Measurements from ENCODE around the gene SCMH1.

The SCMH1 gene

DNA sequence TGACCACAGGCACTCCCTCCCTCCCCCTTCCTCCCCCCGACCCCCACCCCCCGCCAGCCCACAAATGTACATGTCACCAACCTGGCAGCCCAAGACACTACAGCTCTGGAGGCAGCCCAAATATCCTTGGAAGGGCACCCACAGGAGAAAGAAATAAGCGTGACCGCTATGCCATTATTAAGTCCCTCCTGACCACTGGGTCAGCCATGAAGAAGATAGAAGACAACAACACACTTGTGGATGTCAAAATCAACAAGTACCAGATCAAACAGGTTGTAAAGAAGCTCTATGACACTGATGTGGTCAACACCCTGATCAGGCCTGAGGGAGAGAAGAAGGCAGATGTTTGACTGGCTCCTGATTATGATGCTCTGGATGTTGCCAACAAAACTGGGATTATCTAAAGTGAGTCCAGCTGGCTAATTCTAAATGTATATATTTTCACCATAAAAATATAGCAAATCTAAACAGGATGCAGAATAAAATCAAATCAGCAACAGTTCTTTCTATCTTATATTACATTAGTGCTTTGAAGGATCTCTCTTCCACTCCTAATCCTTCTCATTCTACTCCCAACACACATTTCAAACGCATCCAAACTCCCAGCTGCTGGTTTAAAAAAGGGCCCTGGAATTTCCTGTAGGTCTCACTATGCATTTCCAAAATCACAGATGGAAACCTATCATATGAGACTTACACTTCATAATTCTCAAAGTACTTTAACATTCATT, 143.2 kb downstream of the SCMH1 start:
- DNase-seq: no peak

DNA sequence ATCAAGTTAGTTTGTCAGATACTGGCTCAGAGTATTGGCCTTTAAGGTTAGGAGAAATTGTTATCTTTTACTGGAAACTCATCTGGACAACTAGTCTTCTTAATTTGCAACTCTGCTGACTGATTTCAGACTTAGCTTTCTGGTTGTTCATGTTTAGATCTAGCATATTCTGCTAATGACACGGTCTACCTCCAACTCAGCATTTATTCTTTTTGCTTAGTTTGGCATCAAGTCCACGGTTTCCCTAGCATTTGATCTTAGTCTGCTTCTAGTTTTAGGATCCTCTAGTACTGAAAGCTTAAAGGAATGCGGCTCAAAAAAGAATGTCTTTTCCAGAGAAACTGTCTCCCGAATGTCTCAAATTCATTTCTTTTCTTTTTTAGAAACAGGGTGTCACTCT, 145.0 kb downstream of the SCMH1 start:
- no peak for DNase-seq

DNA sequence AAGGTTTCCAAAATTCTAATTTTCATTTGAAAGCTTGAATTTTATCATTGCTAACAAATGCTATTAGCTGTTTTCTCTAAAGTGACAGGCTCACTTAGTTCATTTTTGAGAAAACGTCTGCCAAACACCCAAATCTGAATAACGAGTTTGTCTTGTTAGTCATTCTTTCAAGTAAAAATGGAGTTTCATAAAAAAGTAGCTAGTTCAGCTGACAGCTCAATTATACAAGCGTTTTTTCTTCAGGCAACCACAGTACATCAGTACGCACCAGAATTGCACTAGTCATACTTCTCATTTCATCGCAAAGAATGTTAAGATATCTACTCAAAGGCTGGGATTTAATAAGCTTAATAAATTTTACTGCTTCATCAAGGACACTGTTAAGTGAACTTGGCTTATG, 148.3 kb downstream of the SCMH1 start:
- no peak for DNase-seq

DNA sequence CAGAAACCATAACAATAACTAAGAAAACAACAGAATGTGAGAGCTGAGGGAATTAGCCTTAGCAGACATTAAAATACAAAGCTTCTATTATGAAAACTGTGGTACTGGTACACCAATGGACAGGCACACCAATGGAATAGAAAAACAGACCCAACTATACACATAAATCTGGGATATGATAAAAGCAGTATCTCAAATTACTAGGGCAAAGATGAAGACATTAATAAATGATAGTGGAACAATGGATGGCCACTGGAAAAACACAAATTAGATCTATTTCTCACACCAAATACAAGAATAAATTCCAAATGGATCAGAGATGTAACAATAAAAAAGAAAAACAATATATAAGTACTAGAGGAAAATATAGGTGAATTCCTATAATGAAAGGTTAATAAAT, 155.2 kb downstream of the SCMH1 start:
- DNase-seq: no peak

DNA sequence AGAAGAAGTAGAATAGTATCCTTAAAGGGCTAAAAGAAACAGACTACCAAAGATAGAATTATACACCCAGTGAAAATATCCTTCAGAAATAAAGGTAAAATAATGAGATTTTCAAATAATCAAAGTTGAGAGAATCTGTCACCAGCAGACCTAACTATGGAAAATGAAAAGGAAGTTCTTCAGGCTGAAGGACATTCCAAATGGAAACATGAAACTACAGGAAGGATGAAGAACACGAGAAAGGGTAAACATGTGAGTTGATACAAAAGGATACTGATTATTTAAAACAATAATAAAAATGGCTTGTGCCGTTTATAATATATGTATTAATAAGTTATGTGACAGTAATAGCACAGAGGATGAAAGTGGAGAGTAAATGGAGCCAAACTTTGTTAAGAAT, 163.5 kb downstream of the SCMH1 start:
- no peak for DNase-seq

DNA sequence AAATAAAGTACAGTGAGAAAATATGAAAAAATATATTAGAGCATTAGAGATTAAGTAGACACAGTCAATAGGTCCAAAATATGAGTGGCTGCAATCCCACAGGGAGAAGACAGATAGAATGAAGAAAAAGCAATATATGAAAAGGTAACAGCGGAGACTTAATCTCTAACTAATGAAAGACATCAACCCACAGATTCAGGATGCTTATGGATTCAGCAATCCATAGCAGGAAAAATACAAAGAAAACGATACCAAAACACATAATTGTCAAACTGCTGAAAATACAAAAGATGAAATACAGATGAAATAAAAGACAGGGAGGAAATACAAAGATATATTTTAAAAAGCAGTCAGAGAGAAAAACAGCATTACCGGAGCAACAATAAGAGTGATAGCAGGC, 163.9 kb downstream of the SCMH1 start:
- no peak for DNase-seq

DNA sequence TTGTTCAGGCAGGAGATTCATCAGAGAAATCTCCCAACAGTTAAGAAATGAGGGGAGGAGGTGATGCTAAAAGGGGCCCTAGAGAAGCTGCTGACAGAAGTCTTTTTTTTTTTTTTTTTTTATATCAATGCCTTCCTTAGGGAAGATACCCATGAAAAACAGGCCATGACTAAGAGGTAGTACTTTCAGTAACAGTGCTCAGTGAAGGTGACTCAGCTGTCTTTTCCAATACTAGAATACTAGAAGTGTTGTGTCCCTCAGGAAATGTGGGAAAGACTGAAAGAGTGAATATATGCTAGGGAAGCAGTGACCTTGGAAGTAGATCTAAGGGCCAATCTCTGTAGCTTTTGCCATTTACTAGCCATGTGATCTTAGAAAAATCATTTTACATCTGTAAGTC, 168.1 kb downstream of the SCMH1 start:
- DNase-seq: no peak

DNA sequence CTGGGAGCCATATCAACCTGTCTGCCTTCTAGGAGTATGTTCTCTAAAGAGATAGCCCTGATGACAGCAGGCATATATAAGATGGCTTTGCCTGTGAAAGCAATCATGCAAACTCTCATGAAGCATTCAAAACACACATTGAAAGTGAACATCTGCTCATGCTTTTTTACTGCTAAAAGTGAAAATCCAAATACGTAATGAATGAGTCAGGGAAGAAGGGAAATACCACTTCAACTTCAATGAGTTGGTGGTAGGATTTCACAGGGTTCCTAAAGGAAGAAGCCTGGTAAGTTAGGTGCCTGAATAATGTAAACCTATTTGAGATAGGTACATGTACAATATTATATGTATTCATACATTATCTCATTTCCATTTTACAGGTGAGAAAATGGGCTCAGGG, 170.1 kb downstream of the SCMH1 start:
- no peak for DNase-seq

DNA sequence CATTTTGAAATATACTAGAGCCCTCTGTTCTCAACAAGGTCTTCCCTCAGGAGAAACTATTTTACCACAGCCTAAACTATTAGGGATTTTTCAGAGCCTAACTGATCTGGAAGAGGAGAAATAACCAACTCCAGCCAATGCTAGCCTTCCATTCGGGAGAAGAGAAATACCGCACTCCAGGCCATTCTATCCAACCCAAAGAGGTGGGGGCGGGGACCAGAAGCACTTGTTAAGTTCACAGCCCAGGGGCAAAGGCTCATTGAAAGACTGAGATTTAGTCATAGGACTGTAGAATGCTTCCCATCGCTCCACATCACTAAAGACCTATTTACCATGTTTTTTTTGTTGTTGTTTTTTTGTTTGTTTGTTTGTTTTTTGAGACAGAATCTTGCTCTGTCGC, 185.2 kb downstream of the SCMH1 start:
- no peak for DNase-seq

DNA sequence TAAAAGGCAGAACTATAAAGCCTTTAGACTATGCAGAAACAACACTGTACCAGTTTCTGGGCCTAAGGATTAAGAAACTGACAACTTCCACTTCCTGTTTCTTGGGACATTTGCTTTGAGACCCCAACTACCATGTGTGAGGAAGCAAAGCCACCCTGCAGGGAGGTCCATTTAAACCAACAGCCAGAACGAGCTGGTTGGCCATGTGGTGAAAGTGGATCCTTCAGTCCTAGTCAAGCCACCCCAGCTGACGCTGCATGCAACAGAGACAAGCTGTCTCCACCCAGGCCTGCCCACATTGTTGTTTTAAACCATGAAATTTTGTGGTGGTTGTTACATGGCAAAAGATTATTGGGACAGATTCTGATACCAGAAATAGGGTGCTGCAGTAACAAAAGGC, 188.8 kb downstream of the SCMH1 start:
- DNase-seq: no peak

DNA sequence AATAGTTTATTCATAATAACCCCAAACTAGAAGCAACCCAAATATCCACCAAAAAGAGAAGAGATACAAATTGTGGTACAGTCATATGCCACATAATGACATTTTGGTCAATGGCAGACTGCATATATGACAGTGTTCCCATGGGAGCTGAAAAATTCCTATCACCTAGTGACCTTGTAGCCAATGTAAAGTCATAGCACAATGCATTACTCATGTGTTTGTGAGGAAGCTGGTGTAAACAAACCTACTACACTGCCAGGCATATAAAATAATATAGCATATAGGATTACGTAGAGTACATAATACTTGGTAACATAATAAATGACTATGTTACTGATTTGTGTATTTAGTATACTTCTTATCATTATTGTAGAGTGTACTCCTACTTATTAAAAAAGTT, 191.1 kb downstream of the SCMH1 start:
- no peak for DNase-seq

DNA sequence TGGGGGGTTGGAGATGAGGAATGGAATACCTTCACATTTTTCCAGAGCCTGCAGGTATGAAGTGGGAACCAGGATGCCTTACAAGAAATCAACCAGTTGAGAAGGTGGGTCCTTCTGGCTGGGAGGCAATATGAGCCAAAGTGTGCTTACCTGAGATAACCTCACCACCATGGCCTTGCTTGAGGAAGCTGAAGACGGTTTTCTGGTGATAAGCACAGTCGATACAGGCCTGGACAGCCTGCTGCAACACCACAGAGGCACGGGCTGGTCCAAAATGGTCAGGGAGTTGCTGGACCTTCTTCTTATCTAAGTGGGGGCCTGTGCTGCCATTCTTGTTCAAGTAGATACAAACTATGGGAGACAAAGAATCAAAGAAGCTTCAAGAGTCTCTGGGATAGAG, 193.6 kb downstream of the SCMH1 start:
- DNase-seq: no peak

DNA sequence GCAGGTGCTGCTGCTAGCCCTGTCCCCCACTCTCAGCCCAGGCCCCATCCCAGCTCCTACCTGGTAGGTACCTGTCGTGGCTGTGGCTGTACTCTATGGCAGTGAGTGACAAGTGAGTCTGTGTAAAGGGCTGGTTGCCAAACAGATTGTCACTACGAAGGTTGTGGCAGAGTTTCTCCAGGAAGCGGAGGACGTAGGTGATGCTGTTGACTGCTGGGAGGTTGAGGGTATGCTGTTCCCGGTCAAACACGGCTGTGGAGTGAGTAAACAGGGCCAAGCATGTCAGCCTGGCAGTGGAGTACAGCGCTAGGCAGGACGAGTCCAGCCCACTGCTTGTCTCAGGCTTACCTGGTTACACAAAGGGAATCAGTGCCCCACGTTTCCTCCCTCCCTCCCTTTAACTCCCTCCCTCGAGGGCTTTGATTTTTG, 195.7 kb downstream of the SCMH1 start:
- no peak for DNase-seq

DNA sequence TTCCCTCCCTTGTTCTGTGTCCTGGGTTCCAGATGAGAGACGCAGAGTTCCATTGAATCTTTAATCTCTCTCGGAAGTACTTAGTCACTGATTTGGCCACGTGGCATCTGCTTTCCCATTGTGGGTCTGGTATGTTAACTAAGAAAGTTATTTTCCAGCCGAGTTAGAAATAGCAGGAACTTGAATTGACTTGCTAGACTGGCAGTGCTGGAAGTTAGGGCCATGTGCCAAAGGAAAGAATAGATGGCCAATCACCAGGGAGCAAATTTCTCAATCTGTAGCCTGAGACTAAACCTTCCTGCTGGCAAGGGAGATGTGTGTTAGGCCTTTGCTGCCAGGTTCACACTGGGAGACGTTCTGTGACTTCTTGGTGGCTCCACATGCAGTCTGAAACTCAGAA, 196.4 kb downstream of the SCMH1 start:
- DNase-seq: no peak

DNA sequence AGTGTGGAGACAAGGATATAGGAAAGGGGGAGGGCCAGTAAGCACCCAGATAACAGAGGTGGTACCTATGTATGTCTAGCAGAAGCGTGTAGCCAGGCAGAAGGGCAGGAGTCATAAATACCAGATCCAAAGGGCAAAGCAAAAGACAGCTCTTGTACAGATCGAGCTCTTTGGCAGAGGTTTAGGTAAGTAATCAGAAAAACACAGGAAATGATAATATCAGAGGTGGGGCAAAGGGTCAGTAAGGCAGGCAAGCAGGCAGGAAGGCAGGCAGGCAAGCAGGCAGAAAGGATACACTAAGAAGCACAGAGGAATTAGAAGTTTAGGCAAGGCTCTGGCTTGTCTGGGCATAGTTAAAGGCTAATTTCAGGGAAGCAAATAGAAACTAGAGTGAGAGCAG, 197.9 kb downstream of the SCMH1 start:
- DNase-seq: no peak

DNA sequence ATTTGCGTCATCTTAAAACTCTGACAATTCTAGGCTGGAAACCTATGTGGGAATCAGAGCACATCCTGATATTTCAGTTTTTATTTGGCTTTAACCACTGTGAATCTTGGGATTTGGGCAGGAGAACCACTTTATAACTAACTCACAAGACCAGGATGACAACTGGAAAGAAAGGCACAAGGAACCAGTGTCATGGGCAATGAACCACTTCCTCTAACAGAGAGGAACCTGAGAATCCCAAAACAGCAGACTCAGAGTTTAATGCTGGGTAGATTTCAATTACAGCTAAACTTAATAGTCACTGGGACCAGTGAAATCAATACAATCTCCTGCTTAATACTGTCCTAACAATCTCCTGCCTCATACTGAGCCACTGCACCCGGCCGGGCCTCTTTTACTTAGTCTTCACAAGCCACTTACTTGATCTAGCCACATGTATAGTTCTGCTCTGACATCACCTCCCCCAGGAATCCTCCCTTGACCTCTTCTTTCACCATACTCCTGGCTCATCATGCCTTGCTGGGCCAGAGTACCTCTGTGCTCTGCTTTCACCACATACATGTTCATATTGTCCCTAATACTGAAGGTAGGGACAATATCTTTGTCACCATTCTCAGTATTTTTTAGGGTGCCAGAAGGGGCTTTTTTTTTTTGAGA, 200.4 kb downstream of the SCMH1 start:
- DNase-seq: no peak

DNA sequence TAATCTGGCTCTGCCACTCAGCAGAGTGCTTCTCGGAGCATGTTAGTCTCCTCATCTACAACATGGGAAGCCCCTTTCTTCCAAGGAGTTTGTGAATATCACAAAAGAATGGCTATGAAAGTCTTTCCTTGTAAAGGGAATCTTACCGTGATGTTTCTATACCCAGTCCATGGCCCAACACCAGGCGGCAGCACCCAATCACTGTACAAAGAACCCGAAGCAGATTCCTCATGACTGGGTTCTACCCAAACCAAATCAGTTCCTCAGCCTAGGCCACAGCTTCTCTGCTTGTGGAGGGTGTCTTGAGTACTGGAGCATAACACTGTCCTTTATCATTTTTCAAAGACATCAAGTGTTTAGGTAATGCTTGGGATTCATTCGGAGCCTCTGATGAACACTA, 204.0 kb downstream of the SCMH1 start:
- no peak for DNase-seq

DNA sequence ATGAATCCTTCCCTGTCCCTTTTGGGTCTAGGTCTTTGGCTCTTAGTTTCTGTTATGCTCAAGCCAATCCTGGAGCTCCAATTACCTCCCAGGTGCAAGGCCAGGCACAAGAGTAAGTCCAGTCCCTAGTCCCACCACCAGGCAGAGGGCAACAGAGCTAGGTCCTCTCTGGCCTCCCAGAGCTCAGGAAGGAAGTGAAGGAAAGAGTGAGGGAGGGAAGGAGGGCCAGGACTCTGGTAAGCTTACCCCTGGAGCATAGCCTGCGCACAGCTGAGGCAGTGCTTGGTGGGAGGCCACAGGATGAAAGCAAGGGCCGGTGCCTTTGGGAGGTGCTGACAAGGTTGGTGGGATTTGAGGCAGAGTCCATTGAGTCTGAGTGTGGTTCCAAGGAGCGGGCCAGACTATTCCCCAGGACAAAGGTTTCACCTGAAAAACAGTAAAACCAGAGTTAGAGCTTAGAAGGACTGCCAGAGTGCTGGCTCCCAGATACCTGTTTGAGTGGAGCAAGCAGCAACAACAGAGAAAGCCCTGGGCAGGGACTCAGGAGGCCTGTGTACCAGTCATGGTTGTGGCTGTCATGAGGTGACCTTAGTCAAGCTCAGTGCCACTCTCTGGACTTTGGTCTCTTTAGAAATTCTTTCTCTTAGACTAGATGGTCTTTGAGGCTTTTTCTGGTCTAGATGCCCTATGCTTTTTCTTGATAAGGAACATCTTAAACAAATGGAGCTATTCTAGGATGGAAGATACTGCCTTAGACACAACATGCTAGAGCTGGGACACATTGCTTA, 204.8 kb downstream of the SCMH1 start:
- no peak for DNase-seq

DNA sequence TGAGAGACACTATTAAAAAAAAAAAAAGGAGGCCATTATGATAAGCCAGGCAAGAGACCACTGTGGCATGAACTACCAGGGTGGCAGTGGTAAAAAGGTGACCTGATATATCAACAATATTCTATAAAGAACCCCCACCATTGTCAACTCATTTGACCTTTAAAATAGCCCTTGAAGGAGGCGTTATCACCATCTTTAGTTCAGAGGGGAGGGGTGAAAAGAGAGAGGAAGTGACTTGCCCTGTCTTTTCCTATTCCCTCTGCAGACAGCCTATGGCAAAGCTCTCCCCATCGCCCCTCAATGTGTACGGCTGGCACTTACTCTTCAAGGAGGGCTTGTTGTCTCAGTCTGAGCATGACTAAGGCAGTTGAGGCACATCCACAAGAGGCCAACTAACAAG, 208.8 kb downstream of the SCMH1 start:
- DNase-seq: no peak

DNA sequence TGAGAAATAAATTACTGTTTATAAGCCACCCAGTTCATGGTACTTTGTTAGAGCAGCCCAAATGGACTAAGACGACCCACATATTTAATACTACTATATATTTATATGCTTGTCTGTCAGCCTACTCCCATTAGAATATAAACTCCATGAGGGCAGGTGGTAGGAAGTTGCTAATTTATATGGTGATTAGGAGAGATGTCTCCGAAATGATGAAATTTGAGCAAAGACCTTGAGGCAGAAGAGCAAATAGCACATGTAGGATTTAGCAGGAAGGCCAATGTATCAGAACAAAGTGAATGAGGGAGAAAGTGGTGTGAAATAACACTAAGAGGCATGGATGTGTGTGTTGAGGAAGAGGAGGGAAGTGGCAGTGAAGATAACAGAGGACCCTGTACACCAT, 210.0 kb downstream of the SCMH1 start:
- DNase-seq: no peak

DNA sequence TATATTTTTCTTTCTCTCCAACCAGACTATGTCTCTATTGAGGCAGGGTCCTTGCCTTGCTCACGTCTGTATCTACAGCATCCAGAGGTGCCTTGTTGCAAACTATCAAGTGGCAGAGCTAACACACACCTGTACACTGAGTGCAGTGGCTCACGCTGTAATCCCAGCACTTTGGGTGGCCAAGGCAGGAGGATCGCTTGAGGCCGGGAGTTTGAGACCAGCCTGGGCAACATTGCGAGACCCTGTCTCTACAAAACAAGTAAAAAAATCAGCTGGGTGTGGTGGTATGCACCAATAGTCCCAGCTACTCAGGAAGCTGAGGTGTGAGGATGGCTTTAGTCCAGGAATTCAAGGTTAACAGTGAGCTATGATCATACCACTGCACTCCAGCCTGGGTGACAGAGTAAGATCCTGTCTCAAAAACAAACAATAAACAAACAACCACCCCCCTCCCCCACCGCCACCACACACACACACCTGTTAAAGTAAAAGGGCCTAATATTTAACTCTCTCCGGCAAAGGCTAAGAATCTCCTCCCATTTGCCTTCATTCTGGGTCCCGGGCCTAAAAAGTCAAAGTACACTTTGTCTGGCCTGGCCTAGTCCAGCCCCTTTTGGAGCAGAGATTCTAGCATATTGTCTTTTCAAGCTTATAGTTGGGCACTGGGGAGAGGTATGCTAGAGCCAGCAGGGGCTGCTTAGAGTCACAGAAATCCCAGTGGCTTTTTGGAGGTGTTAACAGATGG, 211.1 kb downstream of the SCMH1 start:
- no peak for DNase-seq

DNA sequence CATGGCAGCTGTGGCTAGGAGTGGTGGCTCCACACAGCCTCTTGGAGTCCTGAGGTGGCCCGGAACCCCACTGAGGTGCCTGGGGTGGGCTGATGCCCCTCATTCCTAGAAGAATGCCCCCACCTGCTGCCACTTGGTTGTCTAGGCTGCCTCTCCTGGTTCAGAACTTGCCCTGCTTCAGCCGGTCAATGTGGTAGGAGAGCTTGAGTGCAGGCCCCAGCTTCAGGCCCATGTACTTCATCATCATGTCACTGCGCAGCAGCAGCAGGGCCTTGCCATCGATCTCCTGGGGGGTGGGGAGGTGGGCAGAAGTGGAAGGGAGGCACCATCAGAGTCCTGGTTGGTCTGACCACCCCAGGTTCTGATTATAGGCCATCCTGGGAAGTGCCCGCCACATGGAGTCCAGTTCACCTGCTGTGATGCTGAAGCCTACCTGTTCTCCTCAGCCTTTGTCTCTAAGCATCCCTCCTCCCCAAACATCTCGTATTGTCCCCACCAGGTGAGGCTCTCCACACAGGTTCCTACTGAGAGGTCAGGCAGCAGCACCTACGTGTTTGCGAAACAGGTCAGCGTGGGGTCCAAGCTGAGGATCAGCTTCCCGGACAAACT, 214.0 kb downstream of the SCMH1 start:
- no peak for DNase-seq
